SK-N-SH (cell line): ENCODE data around the gene WDR6. TPM values are rescaled to one million over a fixed set of nuclear protein-coding genes. Genes with fewer than 3 reads are reported as not detected.

Experiments used
- CTCF ChIA-PET: fragments of 300-600, 350-600 bp; formaldehyde crosslinking; extraction: SDS; loops from one replicate; lab custom pipeline; 2021; lab: Yijun Ruan, JAX
- POLR2A ChIA-PET: fragments of 350-600 bp; sonication (Branson Sonifier 250); formaldehyde crosslinking; extraction: SDS; loops from one replicate; lab custom pipeline; 2020; ENCODE audit warnings: antibody characterized with exemption, inconsistent platforms; lab: Yijun Ruan, JAX
- DNase-seq: peaks from one replicate; pipeline ENCODE4 v3.0.0; 2012
- H2AFZ ChIP-seq: fragments of 200-600 bp; sonication (generic); 2 replicates; pipeline ENCODE4 v1.8.1; 2016; ENCODE audit warnings: antibody characterized with exemption, mild to moderate bottlenecking, low read depth
- H3F3A ChIP-seq: fragments of 200-600 bp; sonication (generic); replicated peaks from 2 replicates; pipeline ENCODE3; 2016; ENCODE audit warnings: antibody characterized with exemption, mild to moderate bottlenecking; ENCODE audit not compliant: insufficient read depth
- H3K27ac ChIP-seq, 2 experiments: fragments of 200-500 bp in 1 of 2; fragments of 200-600 bp in 1 of 2; sonication (Bioruptor generic) in 1 of 2; sonication (generic), shearing (Covaris generic) in 1 of 2; 2 replicates each; pipeline versions ENCODE4 v1.5.1 to v1.6.1; 2014 to 2016; ENCODE audit warnings: low read depth in 2 of 2, inconsistent platforms in 1 of 2, low read length in 1 of 2, mild to moderate bottlenecking in 1 of 2, mixed read lengths in 1 of 2
- H3K27me3 ChIP-seq: fragments of 200-600 bp; sonication (generic), shearing (Covaris generic); 2 replicates; pipeline ENCODE4 v1.6.1; 2016; ENCODE audit warnings: mixed run types; ENCODE audit not compliant: insufficient read depth
- H3K36me3 ChIP-seq, 2 experiments: fragments of 200-500 bp in 1 of 2; fragments of 200-600 bp in 1 of 2; sonication (Bioruptor generic) in 1 of 2; sonication (generic) in 1 of 2; replicated peaks in 1 of 2; 2 replicates each; pipeline versions ENCODE3 to v1.5.1; 2014 to 2016; ENCODE audit warnings: low read length in 1 of 2, mild to moderate bottlenecking in 1 of 2; ENCODE audit not compliant: insufficient read depth in 2 of 2, control insufficient read depth in 1 of 2
- H3K4me1 ChIP-seq, 2 experiments: fragments of 200-500 bp in 1 of 2; fragments of 200-600 bp in 1 of 2; sonication (Bioruptor generic) in 1 of 2; sonication (generic), shearing (Covaris generic) in 1 of 2; 2 replicates each; pipeline versions ENCODE4 v1.5.1 to v1.6.1; 2014 to 2016; ENCODE audit warnings: low read depth in 1 of 2, low read length in 1 of 2, mixed run types in 1 of 2; ENCODE audit not compliant: insufficient read depth in 2 of 2, control insufficient read depth in 1 of 2
- H3K4me2 ChIP-seq: fragments of 200-600 bp; sonication (generic), shearing (Covaris generic); 2 replicates; pipeline ENCODE4 v1.6.1; 2017; ENCODE audit warnings: mixed run types
- H3K4me3 ChIP-seq, 2 experiments: fragments of 200-500 bp in 1 of 2; fragments of 200-600 bp in 1 of 2; sonication (Bioruptor generic) in 1 of 2; sonication (generic), shearing (Covaris generic) in 1 of 2; 2 replicates each; pipeline versions ENCODE4 v1.5.1 to v1.8.1; 2014 to 2016; ENCODE audit warnings: low read depth in 2 of 2, inconsistent platforms in 1 of 2, low read length in 1 of 2, mild to moderate bottlenecking in 1 of 2, mixed read lengths in 1 of 2, moderate library complexity in 1 of 2
- H3K79me2 ChIP-seq: fragments of 200-600 bp; sonication (generic); 2 replicates; pipeline ENCODE4 v1.8.1; 2017; ENCODE audit warnings: mild to moderate bottlenecking; ENCODE audit not compliant: insufficient read depth
- H3K9ac ChIP-seq: fragments of 200-600 bp; sonication (generic); 2 replicates; pipeline ENCODE4 v1.6.1; 2017; ENCODE audit warnings: mixed run types
- H3K9me2 ChIP-seq: fragments of 200-600 bp; sonication (generic); 2 replicates; pipeline ENCODE4 v1.6.1; 2017; ENCODE audit warnings: mixed run types
- H3K9me3 ChIP-seq: fragments of 200-600 bp; sonication (generic); 2 replicates; pipeline ENCODE4 v1.6.1; 2017; ENCODE audit warnings: mixed run types, mild to moderate bottlenecking, moderate library complexity
- H4K20me1 ChIP-seq: fragments of 200-600 bp; sonication (generic); 2 replicates; pipeline ENCODE4 v1.6.1; 2017; ENCODE audit warnings: mild to moderate bottlenecking, mixed run types; ENCODE audit not compliant: insufficient read depth
- CHD2 ChIP-seq: fragments of 150-350 bp; IDR thresholded peaks from 2 replicates; pipeline ENCODE4 v1.6.1; 2018; ENCODE audit warnings: low read length; ENCODE audit not compliant: partially characterized antibody
- EZH2phosphoT487 ChIP-seq: fragments of 200-600 bp; sonication (generic); IDR thresholded peaks from 2 replicates; pipeline ENCODE4 v1.6.1; 2017; ENCODE audit warnings: low read depth, mixed run types, mild to moderate bottlenecking, antibody characterized with exemption, moderate library complexity, borderline replicate concordance
- FOXJ3 ChIP-seq: sonication (generic); formaldehyde crosslinking; IDR thresholded peaks from 2 replicates; pipeline ENCODE4 v1.5.1; 2020; ENCODE audit warnings: mild to moderate bottlenecking, missing genetic modification reagents
- FOXM1 ChIP-seq: IDR thresholded peaks from 2 replicates; pipeline ENCODE4 v1.4.0; 2012; ENCODE audit warnings: low read depth, mild to moderate bottlenecking
- GATA2 ChIP-seq: sonication (generic); formaldehyde crosslinking; IDR thresholded peaks from 2 replicates; pipeline ENCODE4 v1.5.0; 2020; ENCODE audit warnings: mild to moderate bottlenecking, missing genetic modification reagents
- JUND ChIP-seq: IDR thresholded peaks from 2 replicates; pipeline ENCODE4 v1.4.0; 2012
- NFIC ChIP-seq: IDR thresholded peaks from 2 replicates; pipeline ENCODE4 v1.4.0; 2012; ENCODE audit warnings: borderline replicate concordance
- NRF1 ChIP-seq: IDR thresholded peaks from 2 replicates; pipeline ENCODE4 v1.6.1; 2012; ENCODE audit warnings: low read depth, mild to moderate bottlenecking, low read length
- POLR2AphosphoS5 ChIP-seq: IDR thresholded peaks from 2 replicates; pipeline ENCODE4 v1.6.1; 2012; ENCODE audit warnings: low read depth, low read length
- RXRA ChIP-seq: IDR thresholded peaks from 2 replicates; pipeline ENCODE4 v1.4.0; 2012; ENCODE audit warnings: low read depth, mild to moderate bottlenecking, borderline replicate concordance
- SMC3 ChIP-seq: IDR thresholded peaks from 2 replicates; pipeline ENCODE4 v1.6.1; 2012; ENCODE audit warnings: low read depth, low read length, improper control_type of control experiment
- TEAD4 ChIP-seq: IDR thresholded peaks from 2 replicates; pipeline ENCODE4 v1.4.0; 2012; ENCODE audit warnings: mild to moderate bottlenecking, borderline replicate concordance; ENCODE audit not compliant: insufficient read depth
- YY1 ChIP-seq: IDR thresholded peaks from 2 replicates; pipeline ENCODE4 v1.4.0; 2012; ENCODE audit warnings: low read depth, mild to moderate bottlenecking
- WGBS: methylation state at CpG from one replicate; pipeline ENCODE4 v1.1.6; 2017; ENCODE audit warnings: low lambda C conversion rate; 5-methylcytosine and 5-hydroxymethylcytosine counted together
- polyA plus RNA-seq, 3 experiments: library from polyadenylated mRNA; depleted of rRNA; stranded (reverse); fragments of >200 nt; gene quantifications; 2 replicates each; pipeline ENCODE4 v1.2.3, GENCODE V29; 2012
- TF ChIP-seq, protein P1 (sequence below): IDR thresholded peaks from 2 replicates; pipeline ENCODE4 v1.4.0; 2012; ENCODE audit warnings: low read depth, borderline replicate concordance
- TF ChIP-seq, protein P2 (sequence below): IDR thresholded peaks from 2 replicates; pipeline ENCODE4 v1.6.1; 2012; ENCODE audit warnings: mild to moderate bottlenecking, low read depth, low read length, moderate library complexity
- TF ChIP-seq, protein P3 (sequence below): IDR thresholded peaks from 2 replicates; pipeline ENCODE4 v1.4.0; 2012; ENCODE audit warnings: low read depth
- TF ChIP-seq, protein P4 (sequence below): fragments of 200-600 bp; sonication (generic); IDR thresholded peaks from 2 replicates; pipeline ENCODE4 v1.6.1; 2017; ENCODE audit warnings: antibody characterized with exemption, mild to moderate bottlenecking, moderate library complexity
- TF ChIP-seq, protein P5 (sequence below): IDR thresholded peaks from 2 replicates; pipeline ENCODE4 v1.4.0; 2012; ENCODE audit warnings: low read depth, borderline replicate concordance
- TF ChIP-seq, protein P6 (sequence below): fragments of 150-350 bp; IDR thresholded peaks from 2 replicates; pipeline ENCODE4 v1.6.1; 2017; ENCODE audit warnings: antibody characterized with exemption, low read length, low read depth, borderline replicate concordance
- TF ChIP-seq, protein P7 (sequence below): fragments of 150-350 bp; IDR thresholded peaks from 2 replicates; pipeline ENCODE4 v1.6.1; 2016; ENCODE audit warnings: mild to moderate bottlenecking, low read depth, low read length

WDR6 gene
- polyA plus RNA-seq, 1 of the 3 experiments (the other 2 are of a cell fraction): 230 TPM

DNA sequence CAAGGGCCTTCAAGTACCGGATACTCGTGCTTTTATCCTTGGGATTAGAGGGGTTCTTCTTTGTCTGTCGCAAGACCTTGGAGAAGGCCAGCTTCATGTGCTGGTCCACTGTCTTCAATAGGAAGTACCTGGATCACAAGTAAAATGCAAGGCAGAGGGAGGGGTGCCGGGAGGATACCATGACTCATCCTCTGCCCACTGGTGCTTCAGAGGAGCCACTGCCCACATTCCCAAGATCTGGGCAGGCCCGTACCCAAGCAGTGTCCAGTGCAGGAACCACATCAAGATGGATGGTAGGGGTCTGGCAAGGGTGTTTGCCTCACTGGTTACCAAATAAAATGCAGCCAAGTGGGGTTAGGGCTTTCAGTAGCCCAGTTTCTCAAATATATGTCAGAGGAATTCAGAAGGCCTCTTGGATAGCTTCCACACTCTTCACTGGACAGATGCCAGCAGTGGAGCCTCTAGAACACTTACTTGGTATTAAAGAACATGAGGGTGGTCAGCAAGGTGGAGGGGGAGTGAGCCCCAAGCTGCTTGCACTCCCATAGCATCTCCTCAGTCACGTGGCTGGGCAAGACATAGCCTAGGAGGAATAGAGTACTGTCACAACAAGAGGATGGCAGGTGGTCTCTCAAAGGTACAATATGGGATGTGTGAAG, 25.6 kb downstream of the WDR6 start (continued):
- TF ChIP-seq EZH2phosphoT487 (no peak), JUND (no peak), CHD2 (no peak), NFIC (no peak), YY1 (no peak)
- TF ChIP-seq, protein P1, sequence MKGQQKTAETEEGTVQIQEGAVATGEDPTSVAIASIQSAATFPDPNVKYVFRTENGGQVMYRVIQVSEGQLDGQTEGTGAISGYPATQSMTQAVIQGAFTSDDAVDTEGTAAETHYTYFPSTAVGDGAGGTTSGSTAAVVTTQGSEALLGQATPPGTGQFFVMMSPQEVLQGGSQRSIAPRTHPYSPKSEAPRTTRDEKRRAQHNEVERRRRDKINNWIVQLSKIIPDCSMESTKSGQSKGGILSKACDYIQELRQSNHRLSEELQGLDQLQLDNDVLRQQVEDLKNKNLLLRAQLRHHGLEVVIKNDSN: no peak
- TF ChIP-seq, protein P2, sequence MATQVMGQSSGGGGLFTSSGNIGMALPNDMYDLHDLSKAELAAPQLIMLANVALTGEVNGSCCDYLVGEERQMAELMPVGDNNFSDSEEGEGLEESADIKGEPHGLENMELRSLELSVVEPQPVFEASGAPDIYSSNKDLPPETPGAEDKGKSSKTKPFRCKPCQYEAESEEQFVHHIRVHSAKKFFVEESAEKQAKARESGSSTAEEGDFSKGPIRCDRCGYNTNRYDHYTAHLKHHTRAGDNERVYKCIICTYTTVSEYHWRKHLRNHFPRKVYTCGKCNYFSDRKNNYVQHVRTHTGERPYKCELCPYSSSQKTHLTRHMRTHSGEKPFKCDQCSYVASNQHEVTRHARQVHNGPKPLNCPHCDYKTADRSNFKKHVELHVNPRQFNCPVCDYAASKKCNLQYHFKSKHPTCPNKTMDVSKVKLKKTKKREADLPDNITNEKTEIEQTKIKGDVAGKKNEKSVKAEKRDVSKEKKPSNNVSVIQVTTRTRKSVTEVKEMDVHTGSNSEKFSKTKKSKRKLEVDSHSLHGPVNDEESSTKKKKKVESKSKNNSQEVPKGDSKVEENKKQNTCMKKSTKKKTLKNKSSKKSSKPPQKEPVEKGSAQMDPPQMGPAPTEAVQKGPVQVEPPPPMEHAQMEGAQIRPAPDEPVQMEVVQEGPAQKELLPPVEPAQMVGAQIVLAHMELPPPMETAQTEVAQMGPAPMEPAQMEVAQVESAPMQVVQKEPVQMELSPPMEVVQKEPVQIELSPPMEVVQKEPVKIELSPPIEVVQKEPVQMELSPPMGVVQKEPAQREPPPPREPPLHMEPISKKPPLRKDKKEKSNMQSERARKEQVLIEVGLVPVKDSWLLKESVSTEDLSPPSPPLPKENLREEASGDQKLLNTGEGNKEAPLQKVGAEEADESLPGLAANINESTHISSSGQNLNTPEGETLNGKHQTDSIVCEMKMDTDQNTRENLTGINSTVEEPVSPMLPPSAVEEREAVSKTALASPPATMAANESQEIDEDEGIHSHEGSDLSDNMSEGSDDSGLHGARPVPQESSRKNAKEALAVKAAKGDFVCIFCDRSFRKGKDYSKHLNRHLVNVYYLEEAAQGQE: no peak
- TF ChIP-seq, protein P3, sequence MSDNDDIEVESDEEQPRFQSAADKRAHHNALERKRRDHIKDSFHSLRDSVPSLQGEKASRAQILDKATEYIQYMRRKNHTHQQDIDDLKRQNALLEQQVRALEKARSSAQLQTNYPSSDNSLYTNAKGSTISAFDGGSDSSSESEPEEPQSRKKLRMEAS: no peak
- TF ChIP-seq, protein P4, sequence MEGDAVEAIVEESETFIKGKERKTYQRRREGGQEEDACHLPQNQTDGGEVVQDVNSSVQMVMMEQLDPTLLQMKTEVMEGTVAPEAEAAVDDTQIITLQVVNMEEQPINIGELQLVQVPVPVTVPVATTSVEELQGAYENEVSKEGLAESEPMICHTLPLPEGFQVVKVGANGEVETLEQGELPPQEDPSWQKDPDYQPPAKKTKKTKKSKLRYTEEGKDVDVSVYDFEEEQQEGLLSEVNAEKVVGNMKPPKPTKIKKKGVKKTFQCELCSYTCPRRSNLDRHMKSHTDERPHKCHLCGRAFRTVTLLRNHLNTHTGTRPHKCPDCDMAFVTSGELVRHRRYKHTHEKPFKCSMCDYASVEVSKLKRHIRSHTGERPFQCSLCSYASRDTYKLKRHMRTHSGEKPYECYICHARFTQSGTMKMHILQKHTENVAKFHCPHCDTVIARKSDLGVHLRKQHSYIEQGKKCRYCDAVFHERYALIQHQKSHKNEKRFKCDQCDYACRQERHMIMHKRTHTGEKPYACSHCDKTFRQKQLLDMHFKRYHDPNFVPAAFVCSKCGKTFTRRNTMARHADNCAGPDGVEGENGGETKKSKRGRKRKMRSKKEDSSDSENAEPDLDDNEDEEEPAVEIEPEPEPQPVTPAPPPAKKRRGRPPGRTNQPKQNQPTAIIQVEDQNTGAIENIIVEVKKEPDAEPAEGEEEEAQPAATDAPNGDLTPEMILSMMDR: no peak
- TF ChIP-seq, protein P5, sequence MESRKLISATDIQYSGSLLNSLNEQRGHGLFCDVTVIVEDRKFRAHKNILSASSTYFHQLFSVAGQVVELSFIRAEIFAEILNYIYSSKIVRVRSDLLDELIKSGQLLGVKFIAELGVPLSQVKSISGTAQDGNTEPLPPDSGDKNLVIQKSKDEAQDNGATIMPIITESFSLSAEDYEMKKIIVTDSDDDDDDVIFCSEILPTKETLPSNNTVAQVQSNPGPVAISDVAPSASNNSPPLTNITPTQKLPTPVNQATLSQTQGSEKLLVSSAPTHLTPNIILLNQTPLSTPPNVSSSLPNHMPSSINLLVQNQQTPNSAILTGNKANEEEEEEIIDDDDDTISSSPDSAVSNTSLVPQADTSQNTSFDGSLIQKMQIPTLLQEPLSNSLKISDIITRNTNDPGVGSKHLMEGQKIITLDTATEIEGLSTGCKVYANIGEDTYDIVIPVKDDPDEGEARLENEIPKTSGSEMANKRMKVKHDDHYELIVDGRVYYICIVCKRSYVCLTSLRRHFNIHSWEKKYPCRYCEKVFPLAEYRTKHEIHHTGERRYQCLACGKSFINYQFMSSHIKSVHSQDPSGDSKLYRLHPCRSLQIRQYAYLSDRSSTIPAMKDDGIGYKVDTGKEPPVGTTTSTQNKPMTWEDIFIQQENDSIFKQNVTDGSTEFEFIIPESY: no peak

DNA sequence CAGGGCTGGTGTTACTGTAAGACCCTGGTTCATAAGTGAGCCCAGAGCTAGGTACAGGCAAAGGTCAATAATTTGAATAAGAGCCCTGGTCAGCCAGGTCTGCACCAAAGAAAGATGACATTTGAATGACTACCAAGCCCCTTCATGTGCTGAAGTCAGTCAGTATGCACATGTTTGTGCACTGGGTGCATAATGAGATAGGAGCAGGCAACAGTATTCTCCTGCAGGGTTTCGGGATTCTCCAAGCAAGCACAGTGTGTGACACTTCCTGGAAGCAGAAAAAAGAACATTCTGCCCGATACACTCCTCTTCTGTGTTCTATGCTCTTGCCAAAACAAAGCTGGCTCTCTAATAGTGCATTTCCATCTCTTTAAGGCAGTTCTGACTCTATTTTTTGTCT, 27.5 kb downstream of the WDR6 start:
- no peaks in the 10 kb centered on the region for H4K20me1 ChIP-seq
- peaks cover 13% of the 10 kb centered on the region for H3K79me2 ChIP-seq
- no peaks in the 10 kb centered on the region for H3K27me3 ChIP-seq
- no peak for TF ChIP-seq TEAD4
- TF ChIP-seq SMC3: no peak
- no peak for TF ChIP-seq POLR2AphosphoS5
- no peak for TF ChIP-seq FOXJ3
- no peak for TF ChIP-seq FOXM1
- TF ChIP-seq GATA2 (CRISPR knock-in tag): no peak
- TF ChIP-seq, protein P6, sequence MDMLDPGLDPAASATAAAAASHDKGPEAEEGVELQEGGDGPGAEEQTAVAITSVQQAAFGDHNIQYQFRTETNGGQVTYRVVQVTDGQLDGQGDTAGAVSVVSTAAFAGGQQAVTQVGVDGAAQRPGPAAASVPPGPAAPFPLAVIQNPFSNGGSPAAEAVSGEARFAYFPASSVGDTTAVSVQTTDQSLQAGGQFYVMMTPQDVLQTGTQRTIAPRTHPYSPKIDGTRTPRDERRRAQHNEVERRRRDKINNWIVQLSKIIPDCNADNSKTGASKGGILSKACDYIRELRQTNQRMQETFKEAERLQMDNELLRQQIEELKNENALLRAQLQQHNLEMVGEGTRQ: no peak
- TF ChIP-seq RXRA: no peak
- TF ChIP-seq NRF1: no peak
- TF ChIP-seq NFIC: no peak
- no peak for TF ChIP-seq EZH2phosphoT487
- TF ChIP-seq, protein P7, sequence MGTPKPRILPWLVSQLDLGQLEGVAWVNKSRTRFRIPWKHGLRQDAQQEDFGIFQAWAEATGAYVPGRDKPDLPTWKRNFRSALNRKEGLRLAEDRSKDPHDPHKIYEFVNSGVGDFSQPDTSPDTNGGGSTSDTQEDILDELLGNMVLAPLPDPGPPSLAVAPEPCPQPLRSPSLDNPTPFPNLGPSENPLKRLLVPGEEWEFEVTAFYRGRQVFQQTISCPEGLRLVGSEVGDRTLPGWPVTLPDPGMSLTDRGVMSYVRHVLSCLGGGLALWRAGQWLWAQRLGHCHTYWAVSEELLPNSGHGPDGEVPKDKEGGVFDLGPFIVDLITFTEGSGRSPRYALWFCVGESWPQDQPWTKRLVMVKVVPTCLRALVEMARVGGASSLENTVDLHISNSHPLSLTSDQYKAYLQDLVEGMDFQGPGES: no peak
- H3K9me3 ChIP-seq: no peaks in the 10 kb centered on the region
- H3K4me1 ChIP-seq: no peaks in the 10 kb centered on the region; a peak in 1 of 4 replicates
- WGBS: 100% methylated on average over 2 of the region's 2 CpGs
- H3F3A ChIP-seq: peaks cover 32% of the 10 kb centered on the region
- no peak overlapping the region for H3K27ac ChIP-seq
- ChIA-PET CTCF (interaction anchor here (0.7 kb wide), 1 partner anchor 45 kb away, joined by 3 read pairs; the partner anchor contains the start of gene P4HTM), POLR2A (no interaction called here)
- no peaks in the 10 kb centered on the region for H3K9me2 ChIP-seq
- DNase-seq: no peak
- no peak overlapping the region for H2AFZ ChIP-seq
- H3K4me3 ChIP-seq: no peak overlapping the region
- no peak overlapping the region for H3K4me2 ChIP-seq
- H3K36me3 ChIP-seq: peaks cover 41 to 65% of the 10 kb centered on the region in 2 experiments
- no peak overlapping the region for H3K9ac ChIP-seq
